ENCODE results near the gene NEXMIF. TPM values are rescaled to one million over a fixed set of nuclear protein-coding genes. Genes with fewer than 3 reads are reported as not detected.
"Not testable (repeated sequence)": the region's sequence is repeated elsewhere in the genome, so short reads cannot be mapped to it uniquely, and the experiment has no call there.

NEXMIF gene
- polyA plus RNA-seq, 2 of the 4 experiments (the other 2 are of a cell fraction) = 0.01 to 0.04 TPM

DNA sequence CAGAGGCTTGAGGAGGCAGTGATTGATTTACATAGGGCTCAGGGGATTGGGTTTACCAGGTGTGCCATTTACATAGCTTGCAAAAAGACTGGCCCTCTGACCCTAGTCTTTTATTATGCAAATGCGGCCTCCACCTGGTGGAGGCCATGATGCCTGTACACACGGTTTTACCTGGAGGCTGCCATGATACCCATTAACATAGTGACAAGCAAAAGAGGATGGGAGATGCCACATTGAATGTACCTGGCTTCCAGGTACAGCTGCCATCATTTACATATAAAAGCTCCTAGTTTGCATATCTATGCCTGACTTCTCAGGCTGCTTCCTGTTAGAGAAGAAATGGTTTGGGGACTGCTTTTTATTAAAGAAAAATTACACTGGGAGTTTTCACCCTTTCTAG, 72.0 kb downstream of the NEXMIF start:
- Histone ChIP-seq H3K4me1 (no peaks in the 10 kb centered on the region), H3K4me2 (no peak overlapping the region), H3K4me3 (no peak overlapping the region), H3K9me3 (no peaks in the 10 kb centered on the region), H3K27ac (no peak overlapping the region)
- ATAC-seq = no peak
- WGBS (ENCODE audit: missing lambda C conversion rate) = 6% methylated on average over 2 of the region's 2 CpGs
- no peak for DNase-seq (ENCODE audit: low read depth in 1 of 2, low spot score in 1 of 2)
- ChIA-PET POLR2A (no interaction called here), CTCF (interaction anchor here (0.6 kb wide), 1 partner anchor 109 kb away, joined by 3 read pairs; no protein-coding TSS in a partner anchor)
- FAIRE-seq = no peak
- TF ChIP-seq ZNF302 (CRISPR knock-in tag; IDR thresholded peaks at IDR 0.05) (no peak), RARB (CRISPR knock-in tag; IDR thresholded peaks at IDR 0.05) (no peak), NFE2L2 (conservative IDR thresholded peaks at IDR 0.05; ENCODE audit: low read length) (no peak), EP300 (IDR thresholded peaks at IDR 0.05) (no peak), BHLHE40 (IDR thresholded peaks at IDR 0.05; ENCODE audit: low read depth, low read length) (no peak)

DNA sequence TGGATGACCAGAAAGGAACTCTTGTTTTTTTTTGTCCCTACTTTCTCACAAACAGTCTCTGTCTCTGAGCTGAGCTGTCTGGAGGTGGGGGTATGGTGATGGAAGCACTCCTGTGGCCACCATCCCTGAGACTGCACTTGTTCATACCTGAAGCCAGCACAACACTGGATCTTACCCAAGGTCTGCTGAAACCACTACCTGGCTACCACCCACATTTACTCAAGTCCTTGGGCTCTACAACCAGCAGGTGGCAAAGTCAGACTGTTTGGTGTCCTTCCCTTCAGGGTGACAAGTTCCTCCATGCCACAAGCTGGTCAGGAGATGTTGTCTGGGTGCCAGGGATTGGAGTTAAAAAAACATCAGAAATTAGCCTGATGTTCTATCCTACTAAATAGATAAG, 89.7 kb downstream of the NEXMIF start:
- H3K27ac ChIP-seq = no peak overlapping the region
- no peaks in the 10 kb centered on the region for H3K9me3 ChIP-seq
- no peaks in the 10 kb centered on the region for H3K4me1 ChIP-seq
- FAIRE-seq = no peak
- H3K4me2 ChIP-seq = no peak overlapping the region
- ATAC-seq = no peak
- CTCF ChIA-PET = no interaction called here
- H3K4me3 ChIP-seq = no peak overlapping the region
- peak in 1 of 2 experiments; percentile 9 for DNase-seq (ENCODE audit: low read depth in 1 of 2, low spot score in 1 of 2)
- POLR2A ChIA-PET = no interaction called here
- TF ChIP-seq, protein P1, sequence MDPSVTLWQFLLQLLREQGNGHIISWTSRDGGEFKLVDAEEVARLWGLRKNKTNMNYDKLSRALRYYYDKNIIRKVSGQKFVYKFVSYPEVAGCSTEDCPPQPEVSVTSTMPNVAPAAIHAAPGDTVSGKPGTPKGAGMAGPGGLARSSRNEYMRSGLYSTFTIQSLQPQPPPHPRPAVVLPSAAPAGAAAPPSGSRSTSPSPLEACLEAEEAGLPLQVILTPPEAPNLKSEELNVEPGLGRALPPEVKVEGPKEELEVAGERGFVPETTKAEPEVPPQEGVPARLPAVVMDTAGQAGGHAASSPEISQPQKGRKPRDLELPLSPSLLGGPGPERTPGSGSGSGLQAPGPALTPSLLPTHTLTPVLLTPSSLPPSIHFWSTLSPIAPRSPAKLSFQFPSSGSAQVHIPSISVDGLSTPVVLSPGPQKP (IDR thresholded peaks at IDR 0.05; ENCODE audit: low read depth, low read length) = no peak
- TF ChIP-seq HDAC2 (IDR thresholded peaks at IDR 0.05) = no peak
- no peak for TF ChIP-seq SREBF2 (IDR thresholded peaks at IDR 0.05)
- no peak for TF ChIP-seq RARB (CRISPR knock-in tag; IDR thresholded peaks at IDR 0.05)

DNA sequence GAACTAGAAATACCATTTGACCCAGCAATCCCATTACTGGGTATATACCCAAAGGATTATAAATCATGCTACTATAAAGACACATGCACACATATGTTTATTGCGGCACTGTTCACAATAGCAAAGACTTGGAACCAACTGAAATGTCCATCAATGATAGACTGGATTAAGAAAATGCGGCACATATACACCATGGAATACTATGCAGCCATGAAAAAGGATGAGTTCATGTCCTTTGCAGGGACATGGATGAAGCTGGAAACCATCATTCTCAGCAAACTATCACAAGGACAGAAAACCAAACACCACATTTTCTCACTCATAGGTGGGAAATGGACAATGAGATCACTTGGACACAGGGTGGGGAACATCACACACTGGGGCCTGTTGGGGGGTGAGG, 105.5 kb downstream of the NEXMIF start:
- H3K4me3 ChIP-seq; POLR2A ChIA-PET; H3K9me3 ChIP-seq; FAIRE-seq; H3K27ac ChIP-seq; H3K4me1 ChIP-seq; H3K4me2 ChIP-seq; DNase-seq (ENCODE audit: low read depth in 1 of 2, low spot score in 1 of 2); ATAC-seq; CTCF ChIA-PET: not testable (repeated sequence)
- 17% methylated on average over 2 of the region's 2 CpGs for WGBS (ENCODE audit: missing lambda C conversion rate)

DNA sequence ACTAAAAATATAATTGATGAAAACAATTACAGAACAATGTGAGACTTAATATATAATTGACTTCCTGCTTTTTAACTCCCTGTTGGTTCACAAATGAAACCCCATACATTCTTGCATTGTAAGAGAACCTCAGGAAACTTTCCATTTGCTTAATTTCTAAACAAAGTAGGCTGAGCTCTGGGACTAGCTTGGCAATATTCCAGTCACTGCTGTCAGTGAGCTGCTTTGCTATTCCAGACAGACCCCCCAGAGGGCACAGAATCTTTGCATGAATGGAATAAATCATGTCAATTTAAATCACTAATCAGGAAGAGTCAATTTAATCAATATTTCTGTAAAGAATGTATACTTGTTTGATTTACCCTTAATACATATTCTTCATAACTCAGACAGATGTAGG, 110.6 kb downstream of the NEXMIF start:
- ATAC-seq = no peak
- TF ChIP-seq ZSCAN20 (CRISPR knock-in tag; IDR thresholded peaks at IDR 0.05) = no peak
- ChIA-PET CTCF (no interaction called here), POLR2A (no interaction called here)
- no peak overlapping the region for H3K4me2 ChIP-seq
- H3K27ac ChIP-seq = no peak overlapping the region
- no peak overlapping the region for H3K4me3 ChIP-seq
- H3K9me3 ChIP-seq = no peaks in the 10 kb centered on the region
- DNase-seq (ENCODE audit: low read depth in 1 of 2, low spot score in 1 of 2) = no peak
- no peaks in the 10 kb centered on the region for H3K4me1 ChIP-seq
- FAIRE-seq = no peak

DNA sequence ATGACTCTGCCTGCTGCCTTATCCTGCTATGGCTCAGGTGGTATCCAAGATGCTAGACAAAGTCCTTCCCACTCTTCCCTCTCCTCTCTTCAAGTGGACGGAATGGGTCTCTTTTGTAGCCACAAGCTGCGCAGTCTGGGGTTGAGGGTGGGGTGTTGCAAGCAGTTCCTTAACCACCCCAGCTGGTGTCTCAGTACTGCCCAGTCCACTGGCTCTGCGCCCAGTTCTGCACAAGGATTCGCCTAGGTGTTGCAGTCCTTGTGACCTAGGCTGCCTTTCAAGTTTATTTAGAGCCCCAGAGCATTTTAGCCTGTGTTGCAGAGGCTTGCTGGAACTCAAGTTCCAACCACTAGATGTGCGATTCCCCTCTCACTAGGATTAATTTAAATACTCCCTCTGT, 120.7 kb downstream of the NEXMIF start:
- H3K4me1 ChIP-seq = no peaks in the 10 kb centered on the region
- no peak for ATAC-seq
- no peak overlapping the region for H3K4me3 ChIP-seq
- ChIA-PET CTCF (no interaction called here), POLR2A (no interaction called here)
- H3K27ac ChIP-seq = no peak overlapping the region
- no peak for DNase-seq (ENCODE audit: low read depth in 1 of 2, low spot score in 1 of 2)
- no peak for TF ChIP-seq MAFK (IDR thresholded peaks at IDR 0.05; ENCODE audit: partially characterized antibody)
- no peak for TF ChIP-seq SMC3 (IDR thresholded peaks at IDR 0.05)
- no peak for TF ChIP-seq ZSCAN20 (CRISPR knock-in tag; IDR thresholded peaks at IDR 0.05)
- TF ChIP-seq FOXS1 (CRISPR knock-in tag; IDR thresholded peaks at IDR 0.05) = no peak
- no peak for TF ChIP-seq RCOR1 (IDR thresholded peaks at IDR 0.05; ENCODE audit: low read depth, low read length)
- no peak for TF ChIP-seq HOXB13 (CRISPR knock-in tag; IDR thresholded peaks at IDR 0.05; ENCODE audit: low read depth)
- no peak for TF ChIP-seq HOXB5 (CRISPR knock-in tag; IDR thresholded peaks at IDR 0.05)
- no peak for TF ChIP-seq CHD2 (IDR thresholded peaks at IDR 0.05; ENCODE audit: low read length, partially characterized antibody)
- TF ChIP-seq, protein P2, sequence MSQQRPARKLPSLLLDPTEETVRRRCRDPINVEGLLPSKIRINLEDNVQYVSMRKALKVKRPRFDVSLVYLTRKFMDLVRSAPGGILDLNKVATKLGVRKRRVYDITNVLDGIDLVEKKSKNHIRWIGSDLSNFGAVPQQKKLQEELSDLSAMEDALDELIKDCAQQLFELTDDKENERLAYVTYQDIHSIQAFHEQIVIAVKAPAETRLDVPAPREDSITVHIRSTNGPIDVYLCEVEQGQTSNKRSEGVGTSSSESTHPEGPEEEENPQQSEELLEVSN (IDR thresholded peaks at IDR 0.05; ENCODE audit: borderline replicate concordance, low read depth) = no peak
- TF ChIP-seq CHD4 (IDR thresholded peaks at IDR 0.05; ENCODE audit: borderline replicate concordance) = no peak
- TF ChIP-seq HEYL (CRISPR knock-in tag; IDR thresholded peaks at IDR 0.05) = no peak
- TF ChIP-seq KDM5A (IDR thresholded peaks at IDR 0.05) = no peak
- no peak for TF ChIP-seq BHLHE40 (IDR thresholded peaks at IDR 0.05; ENCODE audit: low read depth, low read length)
- TF ChIP-seq CEBPB (IDR thresholded peaks at IDR 0.05) = no peak
- no peak for TF ChIP-seq ZNF302 (CRISPR knock-in tag; IDR thresholded peaks at IDR 0.05)
- no peak for TF ChIP-seq POLR2AphosphoS2 (conservative IDR thresholded peaks at IDR 0.05; ENCODE audit: low read length)
- TF ChIP-seq, protein P1 (IDR thresholded peaks at IDR 0.05; ENCODE audit: low read depth, low read length) = no peak
- no peaks in the 10 kb centered on the region for H3K9me3 ChIP-seq
- FAIRE-seq = no peak
- WGBS (ENCODE audit: missing lambda C conversion rate) = 3% methylated on average over 5 of the region's 5 CpGs
- no peak overlapping the region for H3K4me2 ChIP-seq
